NB4 (cell line): ENCODE results near the gene SLC16A3.

Source experiments
- DNase-seq: peaks from one replicate; pipeline ENCODE4 v3.0.0; 2010; ENCODE audit warnings: low read depth
- H3K4me3 ChIP-seq: one replicate; pipeline ENCODE4 v1.5.1; 2011; ENCODE audit warnings: mild to moderate bottlenecking, low read depth, low read length, moderate library complexity
- CTCF ChIP-seq: IDR thresholded peaks from one replicate; pipeline ENCODE4 v1.5.1; 2012; ENCODE audit warnings: low read depth, low read length
- MYC ChIP-seq: IDR thresholded peaks from 2 replicates; pipeline ENCODE4 v1.6.1; 2011; ENCODE audit warnings: low read depth, low read length
- POLR2A ChIP-seq: IDR thresholded peaks from 2 replicates; pipeline ENCODE4 v1.6.1; 2011; ENCODE audit warnings: mild to moderate bottlenecking; ENCODE audit not compliant: insufficient read length; ENCODE audit errors: extremely low read depth
- TF ChIP-seq, protein P1 (sequence below): IDR thresholded peaks from 2 replicates; pipeline ENCODE4 v1.6.1; 2011; ENCODE audit warnings: low read depth, low read length

The SLC16A3 gene

DNA sequence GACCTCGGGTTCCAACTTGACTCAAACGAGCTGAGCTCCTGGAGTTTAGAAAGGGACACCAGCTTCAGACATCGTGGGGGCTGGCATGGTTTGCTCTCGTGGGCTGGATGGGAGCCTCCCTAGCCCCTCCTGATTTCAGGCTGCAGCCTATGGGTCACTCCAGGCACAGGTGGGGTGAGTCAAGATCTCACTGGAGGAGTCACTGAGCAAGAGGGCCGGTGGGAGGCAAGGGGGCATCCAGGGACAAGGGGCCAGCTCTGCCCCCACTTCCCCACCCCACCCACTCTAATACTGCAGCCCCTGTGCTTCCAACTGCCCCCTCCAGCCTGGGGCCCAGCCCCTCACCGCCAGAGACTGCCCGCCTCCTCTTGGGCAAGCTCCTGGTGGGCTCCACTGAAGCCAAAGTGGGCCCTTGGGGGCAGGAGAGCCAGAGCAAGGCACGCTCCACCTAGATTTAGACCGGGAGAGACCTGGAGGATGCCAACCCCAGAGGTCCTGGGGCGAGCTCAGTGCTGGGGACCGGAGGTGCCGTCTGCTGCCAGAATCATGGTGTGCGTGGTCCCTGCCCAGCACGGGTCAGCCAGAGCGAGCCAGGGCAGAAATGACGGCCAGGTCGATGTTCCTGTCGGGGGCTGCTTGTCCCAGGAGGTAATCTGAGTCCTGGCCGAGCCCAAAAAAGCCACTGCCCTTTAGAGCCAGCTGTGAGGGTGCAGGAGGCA, 6.4 kb downstream of the SLC16A3 start:
- DNase-seq: no peak
- no peak overlapping the region for H3K4me3 ChIP-seq
- TF ChIP-seq POLR2A (no peak), CTCF (no peak), MYC (no peak)
- TF ChIP-seq, protein P1, sequence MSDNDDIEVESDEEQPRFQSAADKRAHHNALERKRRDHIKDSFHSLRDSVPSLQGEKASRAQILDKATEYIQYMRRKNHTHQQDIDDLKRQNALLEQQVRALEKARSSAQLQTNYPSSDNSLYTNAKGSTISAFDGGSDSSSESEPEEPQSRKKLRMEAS: no peak

DNA sequence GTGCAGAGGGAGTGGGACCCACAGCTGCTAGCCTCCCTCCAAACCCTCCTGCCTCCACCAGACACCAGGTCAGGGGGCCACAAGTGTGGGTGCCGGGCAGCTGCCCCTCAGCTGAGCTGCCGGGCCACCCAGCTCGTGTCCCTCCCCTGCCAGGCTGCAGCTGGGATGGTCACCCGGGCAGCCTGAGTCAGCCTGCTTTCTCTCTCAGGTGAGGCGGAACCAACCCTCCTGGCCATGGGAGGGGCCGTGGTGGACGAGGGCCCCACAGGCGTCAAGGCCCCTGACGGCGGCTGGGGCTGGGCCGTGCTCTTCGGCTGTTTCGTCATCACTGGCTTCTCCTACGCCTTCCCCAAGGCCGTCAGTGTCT, 6.9 kb downstream of the SLC16A3 start:
- DNase-seq: peak; percentile 71
- no peak overlapping the region for H3K4me3 ChIP-seq
- TF ChIP-seq POLR2A (no peak), CTCF (no peak), MYC (no peak)
- TF ChIP-seq, protein P1: no peak

GRCh38 chr17:82236142-82236971, 7.5 kb downstream of the SLC16A3 start:
- peak; percentile 73 for DNase-seq
- no peak overlapping the region for H3K4me3 ChIP-seq
- TF ChIP-seq MYC: 0 out of 2 replicates have a peak, but pooled peaks have one; percentile 35
- TF ChIP-seq, protein P1: peak; percentile 55
- TF ChIP-seq POLR2A: peak; percentile 14
- peak; percentile 83 for TF ChIP-seq CTCF

GRCh38 chr17:82237083-82237745, 8.4 kb downstream of the SLC16A3 start:
- no peak overlapping the region for H3K4me3 ChIP-seq
- no peak for DNase-seq
- TF ChIP-seq CTCF: no peak
- no peak for TF ChIP-seq POLR2A
- TF ChIP-seq, protein P1: no peak
- TF ChIP-seq MYC: no peak

GRCh38 chr17:82237746-82238471, 9.1 kb downstream of the SLC16A3 start:
- no peak for DNase-seq
- H3K4me3 ChIP-seq: peak overlapping the region; percentile 32
- no peak for TF ChIP-seq POLR2A
- TF ChIP-seq MYC: no peak
- TF ChIP-seq CTCF: no peak
- TF ChIP-seq, protein P1: no peak
